ENCODE results near the gene KCNH4.

KCNH4 gene

DNA sequence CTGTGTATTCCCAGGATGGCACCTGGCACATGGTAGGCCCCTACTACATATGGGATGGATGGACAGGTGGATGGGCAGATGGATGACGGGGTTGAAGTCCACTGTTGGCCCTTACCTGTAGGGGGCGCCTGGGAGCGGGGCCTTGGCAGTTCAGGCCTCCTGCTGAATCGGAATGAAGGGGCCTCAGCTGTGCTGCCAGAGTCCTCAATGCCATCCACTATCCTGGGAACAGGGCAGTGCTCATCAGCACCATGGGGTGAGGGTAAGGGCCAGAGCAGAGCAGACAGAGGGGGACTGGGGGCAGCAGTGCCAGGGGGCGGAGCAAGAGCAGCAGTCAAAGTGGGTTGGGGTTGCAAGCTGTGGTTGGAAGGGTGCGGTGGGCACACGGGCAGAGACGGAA, 17.8 kb downstream of the KCNH4 start:
- ChIA-PET POLR2A (no interaction called here), CTCF (interaction anchor here (0.7 to 1.6 kb wide), 4 partner anchors 11 to 19 kb away, joined by 3 to 7 read pairs (median 5); no protein-coding TSS in a partner anchor)
- TF ChIP-seq, protein P1, sequence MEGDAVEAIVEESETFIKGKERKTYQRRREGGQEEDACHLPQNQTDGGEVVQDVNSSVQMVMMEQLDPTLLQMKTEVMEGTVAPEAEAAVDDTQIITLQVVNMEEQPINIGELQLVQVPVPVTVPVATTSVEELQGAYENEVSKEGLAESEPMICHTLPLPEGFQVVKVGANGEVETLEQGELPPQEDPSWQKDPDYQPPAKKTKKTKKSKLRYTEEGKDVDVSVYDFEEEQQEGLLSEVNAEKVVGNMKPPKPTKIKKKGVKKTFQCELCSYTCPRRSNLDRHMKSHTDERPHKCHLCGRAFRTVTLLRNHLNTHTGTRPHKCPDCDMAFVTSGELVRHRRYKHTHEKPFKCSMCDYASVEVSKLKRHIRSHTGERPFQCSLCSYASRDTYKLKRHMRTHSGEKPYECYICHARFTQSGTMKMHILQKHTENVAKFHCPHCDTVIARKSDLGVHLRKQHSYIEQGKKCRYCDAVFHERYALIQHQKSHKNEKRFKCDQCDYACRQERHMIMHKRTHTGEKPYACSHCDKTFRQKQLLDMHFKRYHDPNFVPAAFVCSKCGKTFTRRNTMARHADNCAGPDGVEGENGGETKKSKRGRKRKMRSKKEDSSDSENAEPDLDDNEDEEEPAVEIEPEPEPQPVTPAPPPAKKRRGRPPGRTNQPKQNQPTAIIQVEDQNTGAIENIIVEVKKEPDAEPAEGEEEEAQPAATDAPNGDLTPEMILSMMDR (IDR thresholded peaks at IDR 0.05; ENCODE audit: insufficient read depth, low read length, missing control alignments) = peak; percentile 16
- no peak for DNase-seq (ENCODE audit: low read depth, low spot score)
- no peak overlapping the region for H3K4me3 ChIP-seq (ENCODE audit: low read depth, low read length)

DNA sequence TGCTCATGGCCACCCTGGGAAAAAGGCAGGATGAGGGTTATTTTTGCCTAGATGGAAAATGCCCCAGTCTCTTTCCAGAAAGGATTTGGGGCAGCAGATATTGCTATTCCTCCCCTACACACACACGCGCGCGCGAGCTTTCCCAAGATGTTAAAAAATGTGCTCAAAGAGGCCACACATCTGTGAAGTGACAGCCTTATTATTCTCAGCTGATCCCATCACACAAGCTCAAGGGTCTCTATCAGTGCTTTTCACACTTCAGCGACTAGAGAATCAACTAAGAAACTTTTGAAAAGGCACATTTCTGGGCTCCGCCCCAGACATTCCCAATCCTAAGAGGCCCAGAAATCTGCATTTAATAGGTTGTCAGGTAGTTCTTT, 20.4 kb downstream of the KCNH4 start:
- DNase-seq (ENCODE audit: low read depth, low spot score) = no peak
- POLR2A ChIA-PET = no interaction called here
- TF ChIP-seq, protein P1 (IDR thresholded peaks at IDR 0.05; ENCODE audit: insufficient read depth, low read length, missing control alignments) = no peak
- H3K4me3 ChIP-seq (ENCODE audit: low read depth, low read length) = no peak overlapping the region
- CTCF ChIA-PET = interaction anchor here (1.0 kb wide), 1 partner anchor 20 kb away, joined by 3 read pairs; the partner anchor contains the start of gene KCNH4

DNA sequence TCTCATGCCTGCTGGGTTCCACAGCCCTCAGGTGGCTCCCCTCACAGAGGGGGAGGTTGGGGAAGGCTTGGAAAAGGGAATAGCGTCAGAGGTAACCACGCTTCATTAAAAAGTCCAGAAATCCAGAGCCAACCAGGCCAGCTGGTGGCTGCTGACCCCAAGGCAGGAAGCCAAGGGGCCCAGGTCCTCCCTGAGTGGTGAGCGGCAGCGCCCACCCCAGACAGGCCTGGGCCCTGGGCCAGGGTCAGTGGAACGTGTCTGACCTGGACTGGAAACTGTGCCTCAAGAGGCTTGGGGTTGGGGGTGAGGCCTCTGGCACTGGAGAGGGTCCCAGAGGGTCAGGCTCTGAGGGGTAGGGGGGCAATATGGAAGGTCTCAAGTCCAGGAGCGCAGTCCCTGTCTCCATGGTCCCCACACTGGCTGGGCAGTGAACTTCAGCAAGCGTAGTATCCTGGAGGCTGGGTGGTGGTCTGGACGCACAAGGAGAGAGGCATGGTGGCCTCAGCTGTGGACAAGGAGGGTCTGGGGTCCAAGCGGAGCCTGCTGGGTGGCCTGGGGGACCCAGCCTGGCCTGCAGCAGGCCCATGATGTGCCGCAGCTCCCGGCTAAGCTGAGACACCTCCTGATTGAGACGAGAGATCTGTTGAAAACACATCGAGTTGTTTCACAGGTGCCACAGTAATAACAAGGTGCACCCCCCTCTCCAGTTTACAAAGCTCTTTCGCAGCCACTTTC, 21.0 kb downstream of the KCNH4 start:
- no peak for DNase-seq (ENCODE audit: low read depth, low spot score)
- TF ChIP-seq, protein P1 (IDR thresholded peaks at IDR 0.05; ENCODE audit: insufficient read depth, low read length, missing control alignments) = no peak
- CTCF ChIA-PET = interaction anchor here (1.0 kb wide), 1 partner anchor 21 kb away, joined by 3 read pairs; the partner anchor contains the start of gene KCNH4
- POLR2A ChIA-PET = no interaction called here
- H3K4me3 ChIP-seq (ENCODE audit: low read depth, low read length) = no peak overlapping the region

DNA sequence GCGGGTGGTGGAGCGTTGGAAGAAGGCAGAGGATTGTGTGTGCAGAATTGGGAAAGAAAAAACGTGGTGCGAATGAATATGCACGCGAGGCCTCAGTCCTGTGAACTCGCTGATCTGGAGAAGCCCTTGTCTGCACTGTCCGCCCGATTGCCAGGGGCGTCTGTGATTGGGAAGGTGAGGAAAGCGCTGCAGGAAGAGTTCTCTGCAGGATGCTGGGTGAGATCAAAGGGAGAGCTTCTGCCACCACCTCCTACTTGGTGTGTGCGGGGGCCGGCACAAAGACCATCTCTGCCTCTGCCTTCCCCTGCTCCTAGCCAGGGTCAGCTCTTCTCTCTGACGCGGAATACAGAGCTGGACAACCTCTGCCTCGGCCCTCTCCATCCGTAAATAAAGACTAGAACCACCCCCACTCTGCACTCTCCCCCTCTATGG, 25.3 kb downstream of the KCNH4 start:
- POLR2A ChIA-PET = interaction anchor here (1.0 to 1.6 kb wide), 2 partner anchors 24 to 34 kb away, joined by 3 to 4 read pairs; partner anchors contain the start of gene KAT2A
- no peak for DNase-seq (ENCODE audit: low read depth, low spot score)
- peak overlapping the region; percentile 57 for H3K4me3 ChIP-seq (ENCODE audit: low read depth, low read length)
- CTCF ChIA-PET = interaction anchor here (0.7 to 1.8 kb wide), 3 partner anchors 12 to 38 kb away, joined by 3 to 4 read pairs (median 4); no protein-coding TSS in a partner anchor
- TF ChIP-seq, protein P1 (IDR thresholded peaks at IDR 0.05; ENCODE audit: insufficient read depth, low read length, missing control alignments) = no peak

DNA sequence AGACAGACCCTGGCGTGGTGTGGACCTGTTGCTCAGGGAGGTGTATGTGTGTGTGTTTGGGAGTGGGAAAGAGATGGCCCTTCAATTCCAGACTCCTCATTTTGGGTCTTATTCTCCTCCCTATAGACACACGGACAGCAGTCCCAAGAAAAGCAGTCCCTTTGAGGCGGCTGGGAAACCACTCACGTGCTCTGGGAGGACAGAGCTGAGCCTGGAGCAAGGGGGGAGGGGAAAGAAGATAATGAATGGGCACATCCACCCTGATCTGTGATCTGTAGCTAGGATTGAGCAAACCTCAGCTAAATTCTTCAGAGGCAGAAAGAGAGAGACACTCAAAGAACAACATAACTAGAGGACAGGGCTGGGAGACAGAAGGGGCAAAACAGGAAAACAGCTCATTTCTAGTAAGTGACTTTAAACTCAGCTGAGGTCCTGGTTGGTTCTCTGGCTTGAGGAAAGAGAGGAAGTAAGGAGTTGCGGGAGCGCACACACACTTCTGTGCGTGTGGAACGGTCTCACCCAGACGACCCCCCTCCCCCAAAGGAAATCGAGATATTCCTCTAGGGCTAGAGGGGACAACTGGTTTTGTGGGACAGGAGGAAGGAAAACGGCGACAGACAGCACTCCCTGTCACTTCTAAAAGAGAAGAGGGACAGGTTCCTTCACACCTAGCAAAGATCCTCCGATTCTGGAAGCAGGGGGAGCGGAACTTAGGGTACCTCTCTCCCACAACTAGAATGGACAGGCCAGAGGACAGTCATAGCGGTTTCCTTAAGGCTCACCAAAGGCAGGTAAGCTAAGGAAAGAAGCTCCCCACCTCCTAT, 26.8 kb downstream of the KCNH4 start:
- POLR2A ChIA-PET = interaction anchor here (0.6 to 1.6 kb wide), 2 partner anchors 11 to 244 kb away, joined by 3 to 8 read pairs; no protein-coding TSS in a partner anchor
- TF ChIP-seq, protein P1 (IDR thresholded peaks at IDR 0.05; ENCODE audit: insufficient read depth, low read length, missing control alignments) = no peak
- CTCF ChIA-PET = interaction anchor here (0.9 to 2.5 kb wide), 7 partner anchors 11 to 135 kb away, joined by 3 to 13 read pairs (median 3); no protein-coding TSS in a partner anchor
- DNase-seq (ENCODE audit: low read depth, low spot score) = no peak
- peak overlapping the region; percentile 89 for H3K4me3 ChIP-seq (ENCODE audit: low read depth, low read length)
